ENCODE data around the gene NXPH1. TPM values are rescaled to one million over a fixed set of nuclear protein-coding genes. Genes with fewer than 3 reads are reported as not detected.

Gene NXPH1
- total RNA-seq, 1 donor from 2014 or later = 3.8 TPM

DNA sequence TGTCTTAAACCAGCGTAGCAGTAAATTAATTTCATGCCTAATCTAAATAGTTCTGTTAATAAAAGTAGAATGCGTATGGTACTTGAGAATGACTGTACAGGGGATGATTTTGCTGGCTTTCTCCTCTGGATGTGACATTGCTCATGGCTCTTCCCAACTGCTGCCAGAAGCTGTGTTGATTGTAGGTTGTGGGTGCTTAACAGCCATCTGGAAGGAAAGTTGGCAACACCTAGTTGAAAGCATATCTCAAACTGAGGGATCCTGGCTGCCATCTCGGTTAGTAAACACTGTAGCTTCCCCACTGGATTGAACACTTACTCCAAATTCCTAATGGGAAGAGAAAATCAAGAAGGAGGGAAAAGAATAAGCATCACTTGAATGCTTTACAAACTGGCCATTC, 130.9 kb downstream of the NXPH1 start:
- Mint-ChIP-seq H3K9me3 (ENCODE audit: unreplicated experiment) (peaks cover 7% of the 10 kb centered on the region), H3K36me3 (ENCODE audit: unreplicated experiment) (no peaks in the 10 kb centered on the region), H3K4me3 (ENCODE audit: unreplicated experiment) (no peak overlapping the region), H3K4me1 (ENCODE audit: low read depth, unreplicated experiment) (peaks cover 63% of the 10 kb centered on the region), H3K27me3 (ENCODE audit: unreplicated experiment) (peaks cover 2% of the 10 kb centered on the region), H3K27ac (ENCODE audit: unreplicated experiment) (peak overlapping the region; percentile 62)
- no peak for DNase-seq
- TF ChIP-seq, protein P1, sequence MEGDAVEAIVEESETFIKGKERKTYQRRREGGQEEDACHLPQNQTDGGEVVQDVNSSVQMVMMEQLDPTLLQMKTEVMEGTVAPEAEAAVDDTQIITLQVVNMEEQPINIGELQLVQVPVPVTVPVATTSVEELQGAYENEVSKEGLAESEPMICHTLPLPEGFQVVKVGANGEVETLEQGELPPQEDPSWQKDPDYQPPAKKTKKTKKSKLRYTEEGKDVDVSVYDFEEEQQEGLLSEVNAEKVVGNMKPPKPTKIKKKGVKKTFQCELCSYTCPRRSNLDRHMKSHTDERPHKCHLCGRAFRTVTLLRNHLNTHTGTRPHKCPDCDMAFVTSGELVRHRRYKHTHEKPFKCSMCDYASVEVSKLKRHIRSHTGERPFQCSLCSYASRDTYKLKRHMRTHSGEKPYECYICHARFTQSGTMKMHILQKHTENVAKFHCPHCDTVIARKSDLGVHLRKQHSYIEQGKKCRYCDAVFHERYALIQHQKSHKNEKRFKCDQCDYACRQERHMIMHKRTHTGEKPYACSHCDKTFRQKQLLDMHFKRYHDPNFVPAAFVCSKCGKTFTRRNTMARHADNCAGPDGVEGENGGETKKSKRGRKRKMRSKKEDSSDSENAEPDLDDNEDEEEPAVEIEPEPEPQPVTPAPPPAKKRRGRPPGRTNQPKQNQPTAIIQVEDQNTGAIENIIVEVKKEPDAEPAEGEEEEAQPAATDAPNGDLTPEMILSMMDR (IDR thresholded peaks at IDR 0.05; ENCODE audit: partially characterized antibody, unreplicated experiment) = no peak

DNA sequence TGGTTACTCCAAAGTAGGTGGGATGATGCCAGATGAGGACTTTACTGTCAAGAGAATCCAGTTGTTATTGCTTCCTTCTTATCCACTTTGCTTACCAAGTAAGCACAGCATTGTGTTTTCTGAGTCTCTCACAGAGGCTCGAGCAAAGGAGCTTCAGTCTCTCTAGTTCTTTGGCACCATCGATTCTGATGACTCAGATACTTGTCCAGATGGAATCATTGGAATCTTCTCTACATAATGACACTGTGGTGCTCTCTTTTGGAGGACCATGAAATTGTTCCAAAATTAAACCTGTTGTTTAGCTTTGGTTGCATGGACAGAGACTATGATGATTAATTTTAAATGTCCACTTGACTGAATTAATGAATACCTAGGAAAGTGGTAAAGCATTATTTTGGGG, 132.6 kb downstream of the NXPH1 start:
- Mint-ChIP-seq H3K27me3 (ENCODE audit: unreplicated experiment) (peaks cover 2% of the 10 kb centered on the region), H3K9me3 (ENCODE audit: unreplicated experiment) (peaks cover 7% of the 10 kb centered on the region), H3K36me3 (ENCODE audit: unreplicated experiment) (no peaks in the 10 kb centered on the region), H3K27ac (ENCODE audit: unreplicated experiment) (no peak overlapping the region), H3K4me3 (ENCODE audit: unreplicated experiment) (no peak overlapping the region), H3K4me1 (ENCODE audit: low read depth, unreplicated experiment) (peaks cover 47% of the 10 kb centered on the region)
- TF ChIP-seq, protein P1 (IDR thresholded peaks at IDR 0.05; ENCODE audit: partially characterized antibody, unreplicated experiment) = no peak
- DNase-seq = no peak

DNA sequence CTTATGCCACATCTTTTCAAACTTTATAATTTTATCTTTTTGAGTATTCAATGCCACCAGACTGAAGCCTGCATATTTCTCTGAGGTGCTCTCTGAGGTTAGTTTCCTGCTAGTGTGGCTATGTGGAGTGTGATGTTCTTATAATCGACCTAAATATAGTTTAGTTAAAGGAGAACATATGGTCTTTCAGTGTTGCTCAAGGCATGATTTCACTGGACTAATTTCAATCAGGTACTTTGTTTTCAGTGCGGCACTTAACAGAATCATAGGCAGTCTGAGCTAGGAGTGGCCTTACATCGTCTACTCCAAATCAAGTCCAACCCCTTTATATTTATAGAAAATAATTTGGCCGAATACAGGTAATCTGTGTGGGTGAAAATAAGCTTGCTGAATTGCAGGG, 134.2 kb downstream of the NXPH1 start:
- Mint-ChIP-seq H3K27me3 (ENCODE audit: unreplicated experiment) (no peaks in the 10 kb centered on the region), H3K27ac (ENCODE audit: unreplicated experiment) (no peak overlapping the region), H3K36me3 (ENCODE audit: unreplicated experiment) (no peaks in the 10 kb centered on the region), H3K4me1 (ENCODE audit: low read depth, unreplicated experiment) (peaks cover 35% of the 10 kb centered on the region), H3K4me3 (ENCODE audit: unreplicated experiment) (no peak overlapping the region), H3K9me3 (ENCODE audit: unreplicated experiment) (no peaks in the 10 kb centered on the region)
- TF ChIP-seq, protein P1 (IDR thresholded peaks at IDR 0.05; ENCODE audit: partially characterized antibody, unreplicated experiment) = no peak
- no peak for DNase-seq

DNA sequence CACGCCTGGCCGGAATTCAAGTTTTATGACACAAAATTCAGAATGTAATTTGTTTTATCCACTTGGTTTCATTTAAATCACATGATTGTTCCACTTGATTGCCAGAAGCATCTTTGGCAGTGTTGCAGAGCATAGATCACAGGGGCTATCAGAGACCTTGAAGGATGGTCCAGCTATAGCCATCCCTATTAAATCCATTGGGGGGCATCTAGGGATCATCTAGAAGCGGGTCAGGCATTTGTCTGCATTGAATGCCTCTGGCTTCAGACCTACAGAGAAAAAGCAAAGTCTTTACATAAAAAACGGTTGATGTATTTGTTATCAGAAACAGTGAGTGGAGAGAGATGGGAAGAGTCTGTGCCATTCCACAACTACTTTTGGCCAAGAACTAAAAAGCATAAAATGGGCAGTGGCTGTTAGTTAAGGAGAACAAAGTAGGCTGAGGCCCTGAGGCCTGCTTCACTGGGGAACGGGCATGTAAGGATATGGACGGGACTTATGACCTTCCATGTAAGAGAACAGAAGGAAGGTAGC, 146.3 kb downstream of the NXPH1 start:
- Mint-ChIP-seq H3K36me3 (ENCODE audit: unreplicated experiment) (no peaks in the 10 kb centered on the region), H3K27ac (ENCODE audit: unreplicated experiment) (no peak overlapping the region), H3K4me1 (ENCODE audit: low read depth, unreplicated experiment) (peaks cover 9% of the 10 kb centered on the region), H3K27me3 (ENCODE audit: unreplicated experiment) (peaks cover 1% of the 10 kb centered on the region), H3K4me3 (ENCODE audit: unreplicated experiment) (no peak overlapping the region), H3K9me3 (ENCODE audit: unreplicated experiment) (peaks cover 2% of the 10 kb centered on the region)
- no peak for DNase-seq
- TF ChIP-seq, protein P1 (IDR thresholded peaks at IDR 0.05; ENCODE audit: partially characterized antibody, unreplicated experiment) = no peak

DNA sequence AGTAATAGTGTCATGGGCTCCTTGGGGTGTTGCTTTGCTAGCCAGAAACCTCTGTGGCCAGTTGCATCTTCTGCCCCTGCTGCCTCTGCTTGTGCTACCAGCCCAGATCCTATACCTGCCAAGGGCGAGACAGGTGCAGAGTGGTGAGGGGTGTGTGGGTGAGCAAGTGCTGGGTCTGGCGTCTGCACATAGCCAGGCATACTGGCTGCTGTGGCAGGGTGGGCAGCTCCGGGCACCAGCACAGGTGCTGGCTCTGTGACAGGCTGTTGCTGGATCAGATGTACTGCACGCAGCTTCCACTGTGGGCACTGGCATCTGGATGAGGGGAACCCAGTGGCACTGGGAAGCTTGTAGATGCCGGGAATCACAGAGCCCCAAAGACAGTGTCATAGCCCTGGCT, 148.4 kb downstream of the NXPH1 start:
- H3K36me3 Mint-ChIP-seq (ENCODE audit: unreplicated experiment) = no peaks in the 10 kb centered on the region

More for the DNA sequence above, 148.4 kb downstream of the NXPH1 start:
- Mint-ChIP-seq H3K9me3 (ENCODE audit: unreplicated experiment) (peaks cover 2% of the 10 kb centered on the region), H3K4me1 (ENCODE audit: low read depth, unreplicated experiment) (peaks cover 3% of the 10 kb centered on the region), H3K4me3 (ENCODE audit: unreplicated experiment) (no peak overlapping the region), H3K27ac (ENCODE audit: unreplicated experiment) (no peak overlapping the region), H3K27me3 (ENCODE audit: unreplicated experiment) (peaks cover 1% of the 10 kb centered on the region)
- DNase-seq = no peak
- TF ChIP-seq, protein P1 (IDR thresholded peaks at IDR 0.05; ENCODE audit: partially characterized antibody, unreplicated experiment) = no peak

Measured in glutamatergic neuron (in vitro differentiated cells).